ENCODE data around the gene ZFAND3. TPM values are rescaled to one million over a fixed set of nuclear protein-coding genes. Genes with fewer than 3 reads are reported as not detected.

The ZFAND3 gene
- polyA plus RNA-seq, 1 donor (not counting 4 experiments of a cell fraction or from before 2014, with no cell fraction given): 19.6 TPM

GRCh38 chr6:38156818-38157565 is 337.5 kb downstream of the ZFAND3 start:
- dilution Hi-C loops (cut with MboI; ENCODE audit: extremely low pct_ligation_motif_present, low sequenced_read_pairs): no loop called here
- no peak overlapping the region for H3K27ac ChIP-seq (ENCODE audit: control insufficient read depth, insufficient read depth, low read length)
- H3K4me2 ChIP-seq (ENCODE audit: control insufficient read depth, extremely low read depth, insufficient read depth, low read depth, low read length): no peak overlapping the region
- H4K20me1 ChIP-seq (ENCODE audit: control insufficient read depth, extremely low read depth, insufficient read depth, low read length): no peaks in the 10 kb centered on the region
- TF ChIP-seq EZH2 (IDR thresholded peaks at IDR 0.05; ENCODE audit: low read length) (no peak), CTCF (optimal IDR thresholded peaks at IDR 0.05 in 1 of 3, IDR thresholded peaks at IDR 0.05 in 1 of 3, conservative IDR thresholded peaks at IDR 0.05 in 1 of 3; ENCODE audit: extremely low read depth in 1 of 3, insufficient read depth in 2 of 3, low read length in 3 of 3) (no peak)
- no peak overlapping the region for H2AFZ ChIP-seq (ENCODE audit: control insufficient read depth, low read length)
- no peaks in the 10 kb centered on the region for H3K27me3 ChIP-seq (ENCODE audit: control insufficient read depth, extremely low read depth, insufficient read depth, low read length)
- H3K36me3 ChIP-seq (ENCODE audit: control insufficient read depth in 2 of 2, extremely low read depth in 1 of 2, insufficient read depth in 2 of 2, low read length in 2 of 2): peaks cover 7 to 12% of the 10 kb centered on the region in 2 experiments
- no peaks in the 10 kb centered on the region for H3K9me3 ChIP-seq (ENCODE audit: control insufficient read depth, low read depth, low read length)
- no peak overlapping the region for H3K9ac ChIP-seq (ENCODE audit: control insufficient read depth, extremely low read depth, insufficient read depth, low read length)
- no peak overlapping the region for H3K4me3 ChIP-seq (ENCODE audit: control insufficient read depth in 2 of 3, extremely low read depth in 1 of 3, insufficient read depth in 2 of 3, low read depth in 1 of 3, low read length in 3 of 3)
- no peaks in the 10 kb centered on the region for H3K9me1 ChIP-seq (ENCODE audit: control insufficient read depth, extremely low read depth, insufficient read depth, low read length)
- DNase-seq (ENCODE audit: low read depth, low spot score) (no peak), FAIRE-seq (no peak)
- H3K4me1 ChIP-seq (ENCODE audit: control insufficient read depth, extremely low read depth, insufficient read depth, low read length): no peaks in the 10 kb centered on the region
- no peaks in the 10 kb centered on the region for H3K79me2 ChIP-seq (ENCODE audit: control insufficient read depth, insufficient read depth, low read length)

- TF ChIP-seq EZH2 (IDR thresholded peaks at IDR 0.05; ENCODE audit: low read length): no peak
- no peak for TF ChIP-seq CTCF (optimal IDR thresholded peaks at IDR 0.05 in 1 of 3, IDR thresholded peaks at IDR 0.05 in 1 of 3, conservative IDR thresholded peaks at IDR 0.05 in 1 of 3; ENCODE audit: extremely low read depth in 1 of 3, insufficient read depth in 2 of 3, low read length in 3 of 3)
- FAIRE-seq (no peak), DNase-seq (ENCODE audit: low read depth, low spot score) (no peak)
- Histone ChIP-seq H3K4me1 (ENCODE audit: control insufficient read depth, extremely low read depth, insufficient read depth, low read length) (no peaks in the 10 kb centered on the region), H3K9ac (ENCODE audit: control insufficient read depth, extremely low read depth, insufficient read depth, low read length) (no peak overlapping the region), H3K27ac (ENCODE audit: control insufficient read depth, insufficient read depth, low read length) (no peak overlapping the region), H4K20me1 (ENCODE audit: control insufficient read depth, extremely low read depth, insufficient read depth, low read length) (no peaks in the 10 kb centered on the region), H2AFZ (ENCODE audit: control insufficient read depth, low read length) (no peak overlapping the region), H3K27me3 (ENCODE audit: control insufficient read depth, extremely low read depth, insufficient read depth, low read length) (no peaks in the 10 kb centered on the region), H3K9me3 (ENCODE audit: control insufficient read depth, low read depth, low read length) (no peaks in the 10 kb centered on the region), H3K36me3 (ENCODE audit: control insufficient read depth in 2 of 2, extremely low read depth in 1 of 2, insufficient read depth in 2 of 2, low read length in 2 of 2) (peaks cover 4 to 5% of the 10 kb centered on the region in 2 experiments), H3K4me2 (ENCODE audit: control insufficient read depth, extremely low read depth, insufficient read depth, low read depth, low read length) (no peak overlapping the region), H3K4me3 (ENCODE audit: control insufficient read depth in 2 of 3, extremely low read depth in 1 of 3, insufficient read depth in 2 of 3, low read depth in 1 of 3, low read length in 3 of 3) (no peak overlapping the region), H3K79me2 (ENCODE audit: control insufficient read depth, insufficient read depth, low read length) (no peaks in the 10 kb centered on the region), H3K9me1 (ENCODE audit: control insufficient read depth, extremely low read depth, insufficient read depth, low read length) (no peaks in the 10 kb centered on the region)
- dilution Hi-C loops (cut with MboI; ENCODE audit: extremely low pct_ligation_motif_present, low sequenced_read_pairs): no loop called here
Measured at GRCh38 chr6:38157905-38158304, 338.4 kb downstream of the ZFAND3 start.

Measured in keratinocyte (primary cell).